A673 (cell line): ENCODE data around the gene PACRG.

Source experiments
- CTCF ChIP-seq: fragments of 300-800, 200-600 bp; sonication (generic); conservative IDR thresholded peaks from 2 replicates; pipeline ENCODE4 v1.5.1; 2017; ENCODE audit warnings: low read depth, mild to moderate bottlenecking, antibody characterized with exemption, low read length, moderate library complexity, mixed read lengths
- EZH2 ChIP-seq: fragments of 200-600 bp; sonication (generic); IDR thresholded peaks from 2 replicates; pipeline ENCODE4 v1.6.1; 2017; ENCODE audit warnings: borderline replicate concordance, low read depth, mild to moderate bottlenecking, mixed read lengths, antibody characterized with exemption, low read length; ENCODE audit not compliant: poor library complexity, severe bottlenecking

DNA sequence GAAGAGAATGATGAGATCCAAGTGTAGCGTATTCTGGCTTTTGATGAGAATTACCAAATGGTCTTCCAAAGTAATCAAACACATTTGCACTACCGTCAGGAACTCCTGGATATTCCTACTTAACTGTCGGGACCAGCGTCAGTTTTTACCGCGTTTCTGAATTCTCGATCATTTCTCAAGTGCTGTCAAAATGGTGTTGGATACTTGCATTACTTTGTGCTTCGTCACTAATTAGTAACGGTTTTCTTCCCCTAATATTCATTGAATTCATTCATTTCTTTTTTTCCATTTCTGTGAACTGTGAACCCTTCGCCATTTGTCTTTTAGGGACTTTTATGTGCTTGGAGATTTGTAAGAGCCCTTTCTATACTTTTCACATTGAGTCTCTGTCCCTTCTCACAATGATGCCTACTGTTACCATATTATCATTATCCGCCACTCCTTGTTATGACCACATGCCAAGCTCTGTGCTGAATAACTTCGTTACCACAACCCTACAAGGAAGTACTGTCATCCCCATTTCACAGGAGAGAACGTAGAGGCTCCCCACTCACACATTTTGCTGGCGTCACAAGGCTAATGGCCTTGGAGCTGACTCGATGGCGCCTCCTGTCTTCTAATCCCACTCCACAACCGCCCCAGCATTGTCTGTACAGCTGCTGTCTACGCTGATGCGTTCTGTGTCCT is 612.6 kb downstream of the PACRG start:
- TF ChIP-seq CTCF: no peak
- TF ChIP-seq EZH2: no peak
